ENCODE results near the gene IMP3.

DNA sequence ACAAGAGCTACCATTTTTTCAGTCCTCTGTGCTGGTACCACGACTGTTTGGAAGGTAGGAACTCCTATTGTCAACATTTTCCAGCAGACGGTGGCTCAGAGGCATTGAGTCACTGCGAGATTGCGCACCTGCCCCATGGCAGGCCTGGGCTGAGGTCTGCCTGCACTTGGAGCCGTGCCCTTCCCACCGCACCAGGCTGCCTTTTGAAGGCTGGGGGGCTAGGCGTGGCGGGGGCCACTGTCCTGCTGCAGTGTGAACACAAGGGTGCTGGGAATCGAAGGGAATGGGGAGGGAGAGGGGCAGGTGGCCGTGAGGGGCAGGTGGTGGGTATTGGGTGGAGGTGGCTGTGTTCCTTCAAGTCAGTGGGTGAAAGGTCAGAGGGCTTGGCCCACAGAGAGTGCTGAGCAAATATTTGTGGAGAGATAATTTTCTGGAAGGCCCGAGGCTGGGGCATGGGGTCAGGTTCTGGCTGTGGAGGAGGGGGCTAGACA, 24.0 kb upstream of the IMP3 start:
- TF ChIP-seq, protein P1, sequence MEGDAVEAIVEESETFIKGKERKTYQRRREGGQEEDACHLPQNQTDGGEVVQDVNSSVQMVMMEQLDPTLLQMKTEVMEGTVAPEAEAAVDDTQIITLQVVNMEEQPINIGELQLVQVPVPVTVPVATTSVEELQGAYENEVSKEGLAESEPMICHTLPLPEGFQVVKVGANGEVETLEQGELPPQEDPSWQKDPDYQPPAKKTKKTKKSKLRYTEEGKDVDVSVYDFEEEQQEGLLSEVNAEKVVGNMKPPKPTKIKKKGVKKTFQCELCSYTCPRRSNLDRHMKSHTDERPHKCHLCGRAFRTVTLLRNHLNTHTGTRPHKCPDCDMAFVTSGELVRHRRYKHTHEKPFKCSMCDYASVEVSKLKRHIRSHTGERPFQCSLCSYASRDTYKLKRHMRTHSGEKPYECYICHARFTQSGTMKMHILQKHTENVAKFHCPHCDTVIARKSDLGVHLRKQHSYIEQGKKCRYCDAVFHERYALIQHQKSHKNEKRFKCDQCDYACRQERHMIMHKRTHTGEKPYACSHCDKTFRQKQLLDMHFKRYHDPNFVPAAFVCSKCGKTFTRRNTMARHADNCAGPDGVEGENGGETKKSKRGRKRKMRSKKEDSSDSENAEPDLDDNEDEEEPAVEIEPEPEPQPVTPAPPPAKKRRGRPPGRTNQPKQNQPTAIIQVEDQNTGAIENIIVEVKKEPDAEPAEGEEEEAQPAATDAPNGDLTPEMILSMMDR (IDR thresholded peaks at IDR 0.05) = no peak
- TF ChIP-seq POLR2A (IDR thresholded peaks at IDR 0.05) (no peak), POLR2AphosphoS5 (IDR thresholded peaks at IDR 0.05) (no peak)

All from sigmoid colon (tissue), 4 donors.